ENCODE data around the gene PGGHG. TPM values are rescaled to one million over a fixed set of nuclear protein-coding genes. Genes with fewer than 3 reads are reported as not detected.

PGGHG gene
- total RNA-seq, result 3.7 and 4.0 TPM in 2 replicates

GRCh38 chr11:288478-289397 lies at the start of gene PGGHG:
Gene PGGHG, plus strand, starts transcription at chr11:289126. Its CDS starts 691 bp downstream, at chr11:289817.

GRCh38 chr11:278001-278951 lies 10.7 kb upstream of the PGGHG start, which contains the start of gene NLRP6:
Gene NLRP6, plus strand, starts transcription at chr11:278407. Its CDS starts 163 bp downstream, at chr11:278570.

GRCh38 chr11:299081-299891 lies 10.4 kb downstream of the PGGHG start, which contains the start of gene IFITM5:
Gene IFITM5, minus strand, starts transcription at chr11:299526. Its CDS starts 36 bp downstream, at chr11:299490.

GRCh38 chr11:307766-308708 lies 19.1 kb downstream of the PGGHG start, which contains the start of gene IFITM2:
Gene IFITM2, plus strand, starts transcription at chr11:307816. Its CDS starts 377 bp downstream, at chr11:308193.

GRCh38 chr11:313787-314553 lies 25.0 kb downstream of the PGGHG start, which contains the start of gene IFITM1:
Gene IFITM1, plus strand, starts transcription at chr11:314040. Its CDS starts 131 bp downstream, at chr11:314171.

Other genes with a start within 250 kb of the PGGHG start
- gene SCGB1C1, start 96.0 kb upstream of the PGGHG start, total RNA-seq, result not detected in 2 replicates
- 18.5 and 21.2 TPM in 2 replicates for gene BET1L, start 81.7 kb upstream of the PGGHG start, total RNA-seq
- gene RIC8A, start 81.4 kb upstream of the PGGHG start, total RNA-seq, result 92.7 and 101 TPM in 2 replicates
- gene SIRT3, start 52.8 kb upstream of the PGGHG start, total RNA-seq, result 10.2 and 17.4 TPM in 2 replicates
- gene PSMD13, start 52.1 kb upstream of the PGGHG start, total RNA-seq, result 203 and 237 TPM in 2 replicates
- not detected in 2 replicates for gene NLRP6, start 10.7 kb upstream of the PGGHG start, total RNA-seq
- not detected in 2 replicates for gene IFITM5, start 10.4 kb downstream of the PGGHG start, total RNA-seq
- 15.2 and 17.1 TPM in 2 replicates for gene IFITM2, start 18.7 kb downstream of the PGGHG start, total RNA-seq
- 16.4 and 26.9 TPM in 2 replicates for gene IFITM1, start 24.9 kb downstream of the PGGHG start, total RNA-seq
- 57.6 and 138 TPM in 2 replicates for gene IFITM3, start 31.7 kb downstream of the PGGHG start, total RNA-seq
- 43.2 and 82.5 TPM in 2 replicates for gene B4GALNT4, start 80.4 kb downstream of the PGGHG start, total RNA-seq
- gene PKP3, start 105.1 kb downstream of the PGGHG start, total RNA-seq, result 520 and 527 TPM in 2 replicates
- 11.2 and 15.7 TPM in 2 replicates for gene SIGIRR, start 125.9 kb downstream of the PGGHG start, total RNA-seq
- 10.5 and 18.0 TPM in 2 replicates for gene ANO9, start 152.9 kb downstream of the PGGHG start, total RNA-seq
- 61.4 and 62.0 TPM in 2 replicates for gene PTDSS2, start 161.2 kb downstream of the PGGHG start, total RNA-seq
- gene RNH1, start 218.1 kb downstream of the PGGHG start, total RNA-seq, result 293 and 326 TPM in 2 replicates
- 123 and 134 TPM in 2 replicates for gene HRAS, start 246.4 kb downstream of the PGGHG start, total RNA-seq
- gene LRRC56, start 248.4 kb downstream of the PGGHG start, total RNA-seq, result 0.23 and 0.56 TPM in 2 replicates

Data from airway epithelial cell (primary cell).